Esophagus muscularis mucosa (tissue), 3 donors: ENCODE data around the gene NME5.

ENCODE experiments used
- EP300 ChIP-seq: sonication (generic); formaldehyde crosslinking; IDR thresholded peaks from one replicate; pipeline ENCODE4 v1.6.1; 2017; ENCODE audit warnings: antibody characterized with exemption
- TF ChIP-seq, protein P1 (sequence below), 3 experiments: fragments of 200-600 bp in 2 of 3; fragments of 450-650 bp in 1 of 3; sonication (generic) in 2 of 3; IDR thresholded peaks; one replicate each; pipeline ENCODE4 v1.5.1; 2017 to 2019; ENCODE audit warnings: antibody characterized with exemption in 3 of 3, mild to moderate bottlenecking in 2 of 3, moderate library complexity in 1 of 3

DNA sequence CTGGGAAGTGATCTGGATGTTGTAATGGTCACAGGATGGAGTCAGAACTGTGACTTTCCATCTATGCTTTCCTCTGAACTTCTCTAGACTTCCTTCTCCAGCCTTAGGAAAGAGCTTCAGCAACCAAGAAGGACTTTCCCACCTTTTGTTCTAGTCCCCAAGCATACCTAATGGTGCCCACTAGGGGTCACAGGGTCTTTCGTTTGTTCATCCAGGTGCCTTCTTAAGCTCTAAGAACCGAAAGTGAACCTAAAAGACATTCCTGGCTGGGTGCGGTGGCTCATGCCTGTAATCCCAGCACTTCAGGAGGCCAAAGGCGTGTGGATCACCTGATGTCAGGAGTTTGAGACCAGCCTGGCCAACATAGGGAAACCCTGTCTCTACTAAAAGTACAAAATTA, 57.2 kb downstream of the NME5 start:
- no peak for TF ChIP-seq EP300
- TF ChIP-seq, protein P1, sequence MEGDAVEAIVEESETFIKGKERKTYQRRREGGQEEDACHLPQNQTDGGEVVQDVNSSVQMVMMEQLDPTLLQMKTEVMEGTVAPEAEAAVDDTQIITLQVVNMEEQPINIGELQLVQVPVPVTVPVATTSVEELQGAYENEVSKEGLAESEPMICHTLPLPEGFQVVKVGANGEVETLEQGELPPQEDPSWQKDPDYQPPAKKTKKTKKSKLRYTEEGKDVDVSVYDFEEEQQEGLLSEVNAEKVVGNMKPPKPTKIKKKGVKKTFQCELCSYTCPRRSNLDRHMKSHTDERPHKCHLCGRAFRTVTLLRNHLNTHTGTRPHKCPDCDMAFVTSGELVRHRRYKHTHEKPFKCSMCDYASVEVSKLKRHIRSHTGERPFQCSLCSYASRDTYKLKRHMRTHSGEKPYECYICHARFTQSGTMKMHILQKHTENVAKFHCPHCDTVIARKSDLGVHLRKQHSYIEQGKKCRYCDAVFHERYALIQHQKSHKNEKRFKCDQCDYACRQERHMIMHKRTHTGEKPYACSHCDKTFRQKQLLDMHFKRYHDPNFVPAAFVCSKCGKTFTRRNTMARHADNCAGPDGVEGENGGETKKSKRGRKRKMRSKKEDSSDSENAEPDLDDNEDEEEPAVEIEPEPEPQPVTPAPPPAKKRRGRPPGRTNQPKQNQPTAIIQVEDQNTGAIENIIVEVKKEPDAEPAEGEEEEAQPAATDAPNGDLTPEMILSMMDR (IDR thresholded peaks at IDR 0.05) = no peak
